ENCODE measurements around the gene SIVA1.

Gene SIVA1

GRCh38 chr14:104793703-104793959, 40.7 kb downstream of the SIVA1 start:
- Histone ChIP-seq H3K9ac (ENCODE audit: low read depth, low read length, poor library complexity, severe bottlenecking) (peak overlapping the region; percentile 72), H3K4me3 (ENCODE audit: low read length, poor library complexity, severe bottlenecking) (peak overlapping the region; percentile 75), H3F3A (ENCODE audit: low read depth) (no peaks in the 10 kb centered on the region; the same call in 1 of the 2 replicates), H2AFZ (ENCODE audit: low read length) (no peak overlapping the region), H3K36me3 (ENCODE audit: insufficient read depth, low read length) (no peaks in the 10 kb centered on the region; the same call in 1 of the 2 replicates), H4K20me1 (ENCODE audit: insufficient read depth, low read length, poor library complexity, severe bottlenecking) (peaks cover 54% of the 10 kb centered on the region), H3K4me1 (ENCODE audit: insufficient read depth, low read length, poor library complexity, severe bottlenecking) (peaks cover 46% of the 10 kb centered on the region), H3K9me2 (replicated peaks; ENCODE audit: low read depth, low read length) (no peaks in the 10 kb centered on the region), H3K4me2 (ENCODE audit: low read depth, low read length, poor library complexity, severe bottlenecking) (peak overlapping the region; percentile 90), H3K9me3 (ENCODE audit: insufficient read depth, low read depth, low read length) (no peaks in the 10 kb centered on the region), H3K27me3 (ENCODE audit: insufficient read depth, low read length, poor library complexity, severe bottlenecking) (no peaks in the 10 kb centered on the region), H3K79me2 (ENCODE audit: insufficient read depth, low read length) (peaks cover 64% of the 10 kb centered on the region)
- TF ChIP-seq CTCF (conservative IDR thresholded peaks at IDR 0.05; ENCODE audit: low read length) (no peak), EZH2phosphoT487 (IDR thresholded peaks at IDR 0.05; ENCODE audit: borderline replicate concordance) (no peak)

- TF ChIP-seq CTCF (conservative IDR thresholded peaks at IDR 0.05; ENCODE audit: low read length) (no peak), EZH2phosphoT487 (IDR thresholded peaks at IDR 0.05; ENCODE audit: borderline replicate concordance) (no peak)
- Histone ChIP-seq H2AFZ (ENCODE audit: low read length) (no peak overlapping the region), H3K4me1 (ENCODE audit: insufficient read depth, low read length, poor library complexity, severe bottlenecking) (peaks cover 46% of the 10 kb centered on the region), H4K20me1 (ENCODE audit: insufficient read depth, low read length, poor library complexity, severe bottlenecking) (peaks cover 53% of the 10 kb centered on the region), H3K9me3 (ENCODE audit: insufficient read depth, low read depth, low read length) (no peaks in the 10 kb centered on the region), H3K36me3 (ENCODE audit: insufficient read depth, low read length) (no peaks in the 10 kb centered on the region; the same call in 1 of the 2 replicates), H3K4me2 (ENCODE audit: low read depth, low read length, poor library complexity, severe bottlenecking) (peak overlapping the region; percentile 90), H3K9ac (ENCODE audit: low read depth, low read length, poor library complexity, severe bottlenecking) (peak overlapping the region; percentile 72), H3K4me3 (ENCODE audit: low read length, poor library complexity, severe bottlenecking) (peak overlapping the region; percentile 75), H3F3A (ENCODE audit: low read depth) (peaks cover 3% of the 10 kb centered on the region; the same call in 1 of the 2 replicates), H3K27me3 (ENCODE audit: insufficient read depth, low read length, poor library complexity, severe bottlenecking) (no peaks in the 10 kb centered on the region), H3K79me2 (ENCODE audit: insufficient read depth, low read length) (peaks cover 59% of the 10 kb centered on the region), H3K9me2 (replicated peaks; ENCODE audit: low read depth, low read length) (no peaks in the 10 kb centered on the region)
Measured at GRCh38 chr14:104794099-104794498, 41.2 kb downstream of the SIVA1 start.

- Histone ChIP-seq H4K20me1 (ENCODE audit: insufficient read depth, low read length, poor library complexity, severe bottlenecking) (peaks cover 48% of the 10 kb centered on the region), H3K79me2 (ENCODE audit: insufficient read depth, low read length) (peaks cover 54% of the 10 kb centered on the region), H3K9ac (ENCODE audit: low read depth, low read length, poor library complexity, severe bottlenecking) (peak overlapping the region; percentile 72), H3K4me2 (ENCODE audit: low read depth, low read length, poor library complexity, severe bottlenecking) (peak overlapping the region; percentile 90), H2AFZ (ENCODE audit: low read length) (no peak overlapping the region), H3F3A (ENCODE audit: low read depth) (peaks cover 8% of the 10 kb centered on the region; the same call in 1 of the 2 replicates), H3K4me3 (ENCODE audit: low read length, poor library complexity, severe bottlenecking) (peak overlapping the region; percentile 75), H3K9me2 (replicated peaks; ENCODE audit: low read depth, low read length) (no peaks in the 10 kb centered on the region), H3K36me3 (ENCODE audit: insufficient read depth, low read length) (no peaks in the 10 kb centered on the region), H3K9me3 (ENCODE audit: insufficient read depth, low read depth, low read length) (no peaks in the 10 kb centered on the region), H3K27me3 (ENCODE audit: insufficient read depth, low read length, poor library complexity, severe bottlenecking) (no peaks in the 10 kb centered on the region), H3K4me1 (ENCODE audit: insufficient read depth, low read length, poor library complexity, severe bottlenecking) (peaks cover 50% of the 10 kb centered on the region)
- no peak for TF ChIP-seq CTCF (conservative IDR thresholded peaks at IDR 0.05; ENCODE audit: low read length)
- no peak for TF ChIP-seq EZH2phosphoT487 (IDR thresholded peaks at IDR 0.05; ENCODE audit: borderline replicate concordance)
Measured at GRCh38 chr14:104794631-104794992, 41.7 kb downstream of the SIVA1 start.
